NCI-H345 treated with DMSO at 0.1 percent for 48 hours (cell line): ENCODE data around the gene ACE2.

ENCODE experiments used
- DNase-seq: peaks from one replicate; lab custom pipeline; 2025; ENCODE audit not compliant: unreplicated experiment; lab: John Stamatoyannopoulos, UW

Gene ACE2

DNA sequence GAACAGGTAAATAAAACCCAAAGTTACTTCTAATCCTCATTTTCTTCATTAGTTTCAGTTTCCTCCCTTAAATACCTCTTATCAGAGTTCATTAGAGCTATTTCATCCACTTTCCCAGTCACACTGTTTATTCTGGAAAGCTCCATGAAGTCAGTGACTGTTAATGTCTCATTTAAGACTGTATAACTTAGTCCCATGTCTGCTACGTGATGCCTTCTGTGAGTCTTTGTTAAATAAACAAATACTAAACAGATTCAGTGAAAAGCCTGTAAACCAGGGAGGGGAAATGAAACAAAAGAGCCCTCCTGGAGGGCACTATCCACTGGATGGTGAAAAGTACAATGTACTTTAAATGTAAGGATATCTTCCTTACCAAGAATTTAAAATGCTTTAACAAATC lies 24.7 kb downstream of the ACE2 start:
- no peak for DNase-seq

GRCh38 chrX:15574017-15574416 lies 26.7 kb downstream of the ACE2 start:
- no peak for DNase-seq

DNA sequence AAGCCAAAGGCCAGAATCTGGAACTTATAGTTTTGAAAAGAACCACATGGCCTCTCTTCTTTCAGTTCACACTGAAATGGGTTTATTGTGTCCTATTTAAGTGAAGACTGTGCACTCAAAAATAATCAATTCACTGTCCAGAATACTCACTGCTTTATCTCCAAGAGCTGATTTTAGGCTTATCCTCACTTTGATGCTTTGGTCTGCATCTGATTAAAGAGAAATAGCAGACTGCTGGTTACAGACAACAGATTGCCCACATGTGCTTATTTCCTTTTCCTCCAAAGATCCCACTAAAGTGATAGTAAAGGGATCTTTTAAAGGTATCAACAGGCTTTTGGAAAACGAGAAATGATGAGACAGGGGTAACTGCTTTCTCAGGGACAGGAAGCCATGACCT lies 30.6 kb downstream of the ACE2 start:
- DNase-seq = no peak

DNA sequence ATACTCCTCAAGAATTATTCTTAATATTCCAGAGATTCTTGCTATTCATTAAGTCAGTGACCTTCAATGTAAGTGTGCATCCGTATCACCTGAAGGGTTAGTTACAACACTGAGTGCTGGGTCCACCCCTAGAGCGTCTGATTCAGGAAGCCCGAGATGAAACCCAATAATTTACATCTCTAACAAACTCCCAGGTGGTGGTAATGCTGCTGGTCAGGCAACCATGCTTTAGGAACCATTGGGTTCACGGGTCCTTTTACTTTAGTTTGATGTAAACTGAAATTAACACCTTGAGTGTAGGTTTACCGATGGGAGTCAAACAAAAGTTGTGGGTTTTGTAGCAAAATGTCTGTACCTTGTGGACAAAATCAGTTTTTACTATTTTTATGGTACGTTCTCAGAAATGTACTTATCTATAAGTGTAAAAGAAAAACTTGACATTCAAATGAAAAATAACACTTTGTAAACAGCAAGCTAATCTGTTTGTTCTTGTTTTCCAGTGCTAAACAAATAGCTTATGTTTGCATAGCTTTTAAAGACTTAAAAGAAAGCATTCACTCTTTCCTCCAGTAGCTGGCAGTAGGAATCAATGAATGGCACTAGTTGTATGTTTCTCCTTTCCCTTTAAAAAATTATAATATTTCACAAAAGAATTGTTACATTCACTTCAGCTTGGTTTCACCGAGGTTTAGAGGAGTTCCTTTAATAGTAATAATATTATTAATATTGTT lies 32.7 kb downstream of the ACE2 start:
- DNase-seq = no peak

GRCh38 chrX:15567267-15567666 lies 33.5 kb downstream of the ACE2 start:
- DNase-seq = no peak

- DNase-seq = no peak
Measured at GRCh38 chrX:15566244-15566643, 34.5 kb downstream of the ACE2 start.

DNA sequence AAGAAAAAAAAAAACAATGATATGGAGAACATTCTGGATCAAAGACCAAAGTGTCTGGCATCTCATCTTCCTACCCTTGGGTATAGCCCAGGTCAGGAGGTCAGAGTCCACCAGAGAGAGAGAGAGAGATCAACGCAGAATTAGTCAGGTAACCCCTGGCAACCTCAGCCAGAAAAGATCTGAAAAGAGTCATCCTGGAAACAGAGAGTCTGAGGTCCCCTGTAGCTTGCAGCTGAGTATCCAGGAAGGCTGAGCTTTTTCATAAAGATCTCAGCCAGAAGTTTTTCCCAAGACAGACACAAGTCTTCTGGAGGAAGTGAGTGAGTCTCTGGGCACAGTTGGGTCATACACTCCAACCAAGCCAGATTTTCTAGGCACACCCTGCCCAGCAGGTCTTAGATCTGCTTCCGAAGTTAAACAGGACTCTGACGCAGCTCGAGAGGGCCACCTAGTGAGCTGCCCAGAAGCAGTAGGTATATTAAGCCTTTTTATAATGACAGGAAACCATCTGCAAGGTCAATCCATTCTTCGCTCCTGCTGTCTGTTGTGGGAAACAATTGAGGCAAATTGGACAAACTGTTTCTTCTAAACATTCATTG lies 35.7 kb downstream of the ACE2 start:
- peak; percentile 39 for DNase-seq

DNA sequence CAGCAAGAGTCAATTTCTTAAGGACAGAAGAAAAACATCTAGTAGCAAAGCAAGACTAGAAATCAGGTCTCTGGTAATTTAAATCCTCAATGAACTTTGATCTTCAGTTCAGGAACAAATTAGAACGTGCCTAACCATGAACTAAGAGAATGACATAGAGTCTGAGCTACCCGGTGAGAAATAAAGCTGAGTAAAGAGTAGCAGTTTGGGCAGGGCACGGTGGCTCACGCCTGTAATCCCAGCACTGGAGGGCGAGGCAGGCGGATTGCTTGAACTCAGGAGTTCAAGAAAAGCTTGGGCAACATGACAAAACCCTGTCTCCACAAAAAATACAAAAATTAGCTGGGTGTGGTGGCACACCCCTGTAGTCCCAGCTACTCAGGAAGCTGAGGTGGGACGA lies 37.7 kb downstream of the ACE2 start:
- no peak for DNase-seq

DNA sequence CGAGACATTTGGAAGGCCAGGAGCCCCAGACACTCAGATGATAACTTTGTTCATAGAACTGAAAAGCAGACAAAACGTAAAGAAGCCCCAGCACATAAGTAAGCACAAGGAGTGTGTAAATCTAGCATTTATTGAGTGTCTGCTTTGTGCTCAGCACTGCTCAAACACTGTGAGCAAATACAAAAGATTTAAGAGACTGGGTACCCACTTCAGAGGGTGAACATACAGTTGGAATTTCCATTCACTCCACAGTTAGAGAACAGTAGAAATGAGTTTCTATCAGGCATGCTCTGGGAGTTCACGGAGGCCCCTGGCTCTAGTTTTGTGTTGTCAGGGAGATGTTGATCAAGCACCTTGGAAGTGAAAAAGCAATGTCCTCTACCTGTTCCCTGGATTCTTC lies 39.8 kb downstream of the ACE2 start:
- DNase-seq = no peak

DNA sequence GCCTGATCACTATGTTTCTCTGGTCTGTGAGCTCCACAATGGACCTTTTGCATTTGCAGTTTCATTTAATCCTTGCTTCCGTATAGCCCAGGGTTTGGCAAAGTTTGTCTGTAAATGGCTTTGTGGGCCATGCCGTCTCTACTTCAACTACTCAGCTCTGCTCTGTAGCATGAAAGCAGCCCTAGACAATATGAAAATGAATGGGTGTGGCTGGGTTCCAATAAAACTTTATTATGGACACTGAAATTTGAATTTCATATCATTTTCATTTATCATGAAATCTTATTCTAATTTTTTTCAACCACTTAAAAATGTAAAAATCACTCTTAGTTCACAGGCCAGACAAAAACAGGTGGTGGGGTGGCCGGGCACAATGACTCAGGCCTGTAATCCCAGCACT lies 41.5 kb downstream of the ACE2 start:
- DNase-seq = no peak

GRCh38 chrX:15549189-15550012 lies 51.4 kb downstream of the ACE2 start:
- no peak for DNase-seq

DNA sequence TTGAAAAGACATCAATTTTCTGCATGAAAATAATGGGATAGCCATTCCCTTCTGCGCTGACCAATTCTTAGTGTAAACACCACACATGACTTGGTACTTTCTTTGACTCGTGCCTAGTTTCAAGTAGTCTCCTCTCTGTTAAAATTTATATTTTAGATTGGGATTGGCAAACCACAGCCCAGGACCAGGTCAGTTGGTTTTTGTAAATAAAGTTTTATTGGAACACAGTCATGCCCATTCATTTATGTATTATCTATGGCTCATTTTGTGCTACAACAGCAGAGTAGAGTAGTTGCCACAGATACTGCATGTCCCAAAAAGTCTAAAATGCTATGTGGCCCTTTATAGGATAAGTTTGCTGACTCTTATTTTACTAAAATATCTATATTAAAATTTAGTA lies 53.4 kb downstream of the ACE2 start:
- DNase-seq = no peak

GRCh38 chrX:15546745-15547144 lies 54.0 kb downstream of the ACE2 start:
- DNase-seq = no peak

DNA sequence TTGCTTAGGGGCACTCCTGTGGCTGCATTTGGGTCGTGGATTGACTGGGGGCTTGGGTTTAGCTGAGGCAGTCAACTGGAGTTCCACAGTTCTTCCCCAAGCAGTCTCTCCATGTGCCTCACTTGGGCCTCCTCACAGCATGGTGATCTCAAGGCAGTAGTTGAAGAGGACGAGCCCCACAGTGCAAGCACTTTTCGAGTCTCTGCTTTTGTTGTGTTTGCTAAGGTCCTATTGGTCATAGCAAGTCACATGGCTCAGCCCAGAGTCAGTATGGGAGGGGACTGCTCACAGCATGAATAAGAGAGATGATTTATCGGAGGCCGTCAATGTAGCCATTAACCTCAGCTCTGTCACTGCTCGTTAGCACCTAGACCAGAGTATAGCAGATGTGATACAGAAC lies 70.4 kb downstream of the ACE2 start:
- no peak for DNase-seq

- DNase-seq = no peak
Measured at GRCh38 chrX:15529165-15529564, 71.6 kb downstream of the ACE2 start.

- peak; percentile 77 for DNase-seq
Measured at GRCh38 chrX:15525664-15526416, 74.9 kb downstream of the ACE2 start.

- DNase-seq = no peak
Measured at GRCh38 chrX:15524417-15524816, 76.3 kb downstream of the ACE2 start.

DNA sequence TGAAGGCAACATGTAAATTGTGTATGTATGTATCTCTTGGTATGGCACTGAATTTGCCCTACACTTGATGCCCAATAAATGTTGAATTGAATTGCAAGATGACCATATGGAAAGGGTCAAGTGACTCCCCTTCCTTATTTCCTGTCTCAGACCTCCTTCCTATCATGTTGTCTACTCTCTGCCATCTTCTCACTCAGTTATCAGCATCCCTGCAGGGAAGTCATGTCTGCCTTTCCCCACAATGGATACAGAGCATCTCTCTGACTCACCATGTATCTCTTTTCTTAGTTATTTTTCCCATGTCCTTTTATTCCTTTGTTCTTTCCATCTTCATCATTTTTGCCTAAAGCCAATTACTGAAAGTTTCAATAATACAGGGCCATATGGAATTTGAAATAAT lies 77.7 kb downstream of the ACE2 start:
- DNase-seq = no peak

- no peak for DNase-seq
Measured at GRCh38 chrX:15522464-15522863, 78.3 kb downstream of the ACE2 start.

DNA sequence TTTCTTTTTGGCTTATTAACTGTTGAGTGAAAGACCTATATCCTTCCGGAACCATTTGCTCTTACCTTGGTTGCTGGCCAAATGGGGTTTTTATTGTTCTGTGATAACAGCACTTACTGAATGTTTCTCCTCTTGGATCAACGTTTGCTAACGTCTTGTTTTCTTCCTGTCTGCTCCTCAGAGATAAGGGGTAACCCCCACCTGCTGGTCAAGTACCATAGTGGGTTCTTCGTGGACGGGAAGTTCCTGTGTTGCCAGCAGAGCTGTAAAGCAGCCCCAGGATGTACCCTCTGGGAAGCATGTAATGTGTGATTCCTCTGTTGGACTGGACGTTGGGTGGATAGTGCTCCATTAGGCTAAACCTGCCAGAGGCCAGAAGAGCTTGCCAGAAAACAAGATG lies 84.8 kb downstream of the ACE2 start:
- no peak for DNase-seq

DNA sequence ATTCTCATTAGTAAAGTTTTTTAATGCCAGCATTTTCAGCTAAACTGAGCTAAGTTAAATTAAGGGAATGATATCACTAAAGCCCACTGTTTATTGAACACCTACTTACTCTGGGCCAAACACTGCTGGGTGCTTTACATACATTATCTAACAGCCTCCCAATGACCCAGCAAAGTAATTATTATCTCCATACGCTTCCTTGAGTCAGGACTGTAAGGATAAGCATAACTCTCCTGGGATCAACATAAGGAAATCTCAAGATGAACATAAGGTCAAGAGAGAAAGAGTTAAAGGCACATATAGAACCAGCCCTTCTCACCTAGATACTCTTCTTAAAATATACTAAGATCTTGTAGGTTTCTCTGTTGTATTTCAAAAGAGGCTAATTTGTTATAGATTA lies 86.5 kb downstream of the ACE2 start:
- DNase-seq = no peak
